IMR-90 (cell line): Measurements from ENCODE around the gene PAFAH1B2. TPM values are rescaled to one million over a fixed set of nuclear protein-coding genes. Genes with fewer than 3 reads are reported as not detected.

Experiments used
- ATAC-seq: fragments of 200-7000 bp; cut with Tn5 transposase; 2 replicates; pipeline ENCODE4 v1.9.1; 2020; ENCODE audit warnings: low read depth, mild to moderate bottlenecking, moderate library complexity
- BruUV-seq: library from RNA; stranded (reverse); fragments of 400-500 nt; replicated peaks from 2 replicates; lab custom pipeline; 2021; lab: Mats Ljungman, UMichigan
- CTCF ChIA-PET: fragments of 300-600 bp; formaldehyde crosslinking; extraction: SDS; loops from one replicate; lab custom pipeline; 2021; ENCODE audit warnings: antibody characterized with exemption; lab: Yijun Ruan, JAX
- POLR2A ChIA-PET: fragments of 300-600 bp; sonication (Branson Sonifier 250); formaldehyde crosslinking; loops from one replicate; lab custom pipeline; 2022; ENCODE audit warnings: antibody characterized with exemption; ENCODE audit not compliant: unreplicated experiment; lab: Charles Lee
- DNase-seq: peaks from one replicate; pipeline ENCODE4 v3.0.0; 2013
- H2AFZ ChIP-seq: replicated peaks from 2 replicates; pipeline ENCODE3; 2013; ENCODE audit warnings: low read length, mild to moderate bottlenecking; ENCODE audit not compliant: poor library complexity
- H2AK5ac ChIP-seq: 2 replicates; pipeline ENCODE4 v1.6.1; 2013; ENCODE audit warnings: low read depth, low read length, inconsistent platforms
- H2AK9ac ChIP-seq: replicated peaks from 2 replicates; pipeline ENCODE3; 2013; ENCODE audit warnings: mild to moderate bottlenecking, low read depth, low read length, moderate library complexity; ENCODE audit not compliant: poor library complexity
- H2BK120ac ChIP-seq: 2 replicates; pipeline ENCODE4 v1.6.1; 2013; ENCODE audit warnings: low read depth, low read length, inconsistent platforms
- H2BK15ac ChIP-seq: 3 replicates; pipeline ENCODE4 v1.6.1; 2013; ENCODE audit warnings: low read depth, low read length, inconsistent platforms
- H2BK20ac ChIP-seq: 2 replicates; pipeline ENCODE4 v1.6.1; 2013; ENCODE audit warnings: low read depth, mild to moderate bottlenecking, inconsistent platforms, low read length, moderate library complexity
- H2BK5ac ChIP-seq: 2 replicates; pipeline ENCODE4 v1.6.1; 2013; ENCODE audit warnings: mild to moderate bottlenecking, low read depth, low read length, inconsistent platforms; ENCODE audit not compliant: poor library complexity, severe bottlenecking
- H3K14ac ChIP-seq: replicated peaks from 2 replicates; pipeline ENCODE4 v1.6.1; 2013; ENCODE audit warnings: low read depth, low read length, inconsistent platforms
- H3K18ac ChIP-seq: 2 replicates; pipeline ENCODE4 v1.6.1; 2013; ENCODE audit warnings: low read depth, low read length, control low read depth
- H3K23ac ChIP-seq: 2 replicates; pipeline ENCODE4 v1.6.1; 2013; ENCODE audit warnings: low read depth, low read length, inconsistent platforms
- H3K27ac ChIP-seq: 2 replicates; pipeline ENCODE4 v1.5.1; 2013; ENCODE audit warnings: mild to moderate bottlenecking, control low read depth, low read length; ENCODE audit not compliant: insufficient read depth
- H3K27me3 ChIP-seq: 2 replicates; pipeline ENCODE4 v1.6.1; 2013; ENCODE audit warnings: low read length; ENCODE audit not compliant: control insufficient read depth, insufficient read depth
- H3K36me3 ChIP-seq: 2 replicates; pipeline ENCODE4 v1.6.1; 2013; ENCODE audit warnings: low read length, mixed read lengths; ENCODE audit not compliant: control insufficient read depth, insufficient read depth
- H3K4ac ChIP-seq: 2 replicates; pipeline ENCODE4 v1.6.1; 2013; ENCODE audit warnings: low read depth, low read length, inconsistent platforms
- H3K4me1 ChIP-seq: 2 replicates; pipeline ENCODE4 v1.6.1; 2013; ENCODE audit warnings: low read length, mixed read lengths; ENCODE audit not compliant: control insufficient read depth, insufficient read depth
- H3K4me2 ChIP-seq: 2 replicates; pipeline ENCODE4 v1.6.1; 2013; ENCODE audit warnings: low read depth, mild to moderate bottlenecking, control low read depth, low read length, moderate library complexity
- H3K4me3 ChIP-seq: 2 replicates; pipeline ENCODE4 v1.5.1; 2013; ENCODE audit warnings: low read depth, mild to moderate bottlenecking, control low read depth, low read length, moderate library complexity; ENCODE audit not compliant: insufficient read depth
- H3K56ac ChIP-seq: 2 replicates; pipeline ENCODE4 v1.6.1; 2013; ENCODE audit warnings: low read length, inconsistent platforms; ENCODE audit not compliant: insufficient read depth; ENCODE audit errors: extremely low read depth
- H3K79me1 ChIP-seq, 2 experiments: 2 replicates each; pipeline ENCODE4 v1.6.1; 2013; ENCODE audit warnings: low read length in 2 of 2, inconsistent platforms in 1 of 2, low read depth in 1 of 2
- H3K9ac ChIP-seq: 2 replicates; pipeline ENCODE4 v1.6.1; 2013; ENCODE audit warnings: low read depth, low read length, control low read depth
- H3K9me1 ChIP-seq: 2 replicates; pipeline ENCODE4 v1.6.1; 2013; ENCODE audit warnings: low read length, inconsistent platforms; ENCODE audit not compliant: insufficient read depth
- H3K9me3 ChIP-seq: 2 replicates; pipeline ENCODE4 v1.6.1; 2013; ENCODE audit warnings: low read length; ENCODE audit not compliant: control insufficient read depth, insufficient read depth
- H4K20me1 ChIP-seq: 2 replicates; pipeline ENCODE4 v1.6.1; 2013; ENCODE audit warnings: low read length, inconsistent platforms; ENCODE audit not compliant: insufficient read depth
- H4K5ac ChIP-seq: 2 replicates; pipeline ENCODE4 v1.6.1; 2013; ENCODE audit warnings: mild to moderate bottlenecking, low read depth, low read length, control low read depth
- H4K8ac ChIP-seq, 2 experiments: 2 replicates each; pipeline ENCODE4 v1.6.1; 2013; ENCODE audit warnings: low read depth in 2 of 2, low read length in 2 of 2, control low read depth in 1 of 2, inconsistent platforms in 1 of 2
- H4K91ac ChIP-seq: 2 replicates; pipeline ENCODE4 v1.6.1; 2013; ENCODE audit warnings: low read depth, low read length, inconsistent platforms; ENCODE audit not compliant: insufficient read depth
- BHLHE40 ChIP-seq: fragments of 150-350 bp; IDR thresholded peaks from 2 replicates; pipeline ENCODE4 v1.6.1; 2016; ENCODE audit warnings: mild to moderate bottlenecking, low read depth, low read length
- CEBPB ChIP-seq: IDR thresholded peaks from 2 replicates; pipeline ENCODE4 v1.6.1; 2012; ENCODE audit warnings: low read depth, low read length, improper control_type of control experiment
- CHD1 ChIP-seq: IDR thresholded peaks from 2 replicates; pipeline ENCODE4 v1.6.1; 2012; ENCODE audit warnings: low read depth, low read length, improper control_type of control experiment
- CTCF ChIP-seq: conservative IDR thresholded peaks from 2 replicates; pipeline ENCODE4 v1.5.1; 2012; ENCODE audit warnings: mild to moderate bottlenecking, low read depth, low read length, improper control_type of control experiment
- ELK1 ChIP-seq: fragments of 150-350 bp; IDR thresholded peaks from 2 replicates; pipeline ENCODE4 v1.6.1; 2016; ENCODE audit warnings: low read depth, mild to moderate bottlenecking, low read length, moderate library complexity, borderline replicate concordance
- FOS ChIP-seq: fragments of 150-350 bp; IDR thresholded peaks from 2 replicates; pipeline ENCODE4 v1.6.1; 2016; ENCODE audit warnings: low read depth, low read length
- MAFK ChIP-seq: IDR thresholded peaks from 2 replicates; pipeline ENCODE4 v1.6.1; 2012; ENCODE audit warnings: low read depth, low read length, improper control_type of control experiment
- MAZ ChIP-seq: IDR thresholded peaks from 2 replicates; pipeline ENCODE4 v1.6.1; 2012; ENCODE audit warnings: low read depth, mild to moderate bottlenecking, low read length, improper control_type of control experiment, moderate library complexity, borderline replicate concordance
- MXI1 ChIP-seq: IDR thresholded peaks from 2 replicates; pipeline ENCODE4 v1.6.1; 2012; ENCODE audit warnings: low read depth, mild to moderate bottlenecking, low read length, moderate library complexity, borderline replicate concordance
- NFE2L2 ChIP-seq: fragments of 150-350 bp; IDR thresholded peaks from 2 replicates; pipeline ENCODE4 v1.6.1; 2016; ENCODE audit warnings: low read depth, mild to moderate bottlenecking, low read length
- POLR2A ChIP-seq: IDR thresholded peaks from 2 replicates; pipeline ENCODE4 v1.6.1; 2012; ENCODE audit warnings: mild to moderate bottlenecking, low read depth, low read length
- RAD21 ChIP-seq: IDR thresholded peaks from 2 replicates; pipeline ENCODE4 v1.6.1; 2012; ENCODE audit warnings: low read length, improper control_type of control experiment
- RCOR1 ChIP-seq: IDR thresholded peaks from 2 replicates; pipeline ENCODE4 v1.6.1; 2012; ENCODE audit warnings: mild to moderate bottlenecking, low read length, improper control_type of control experiment; ENCODE audit not compliant: insufficient replicate concordance
- RFX5 ChIP-seq: IDR thresholded peaks from 2 replicates; pipeline ENCODE4 v1.8.0; 2012; ENCODE audit warnings: low read depth, mild to moderate bottlenecking, low read length, moderate library complexity
- SMC3 ChIP-seq: fragments of 150-350 bp; IDR thresholded peaks from 2 replicates; pipeline ENCODE4 v1.6.1; 2016; ENCODE audit warnings: low read depth, mild to moderate bottlenecking, antibody characterized with exemption, low read length, moderate library complexity
- USF2 ChIP-seq: fragments of 150-350 bp; IDR thresholded peaks from 2 replicates; pipeline ENCODE4 v1.6.1; 2017; ENCODE audit warnings: mild to moderate bottlenecking, antibody characterized with exemption, low read length, low read depth
- WGBS, 2 experiments: methylation state at CpG; one replicate each; pipeline versions ENCODE4 v1.1.5 to v1.1.7; 2013; ENCODE audit warnings: missing lambda C conversion rate in 2 of 2; ENCODE audit not compliant: insufficient read length in 1 of 2; ENCODE audit errors: extremely low coverage in 2 of 2; 5-methylcytosine and 5-hydroxymethylcytosine counted together
- dilution Hi-C: fragments of 300-500 bp; cut with HindIII; formaldehyde crosslinking; loops from one replicate; pipeline ENCODE4 v1.14.3; 2018; ENCODE audit warnings: low sequenced_read_pairs; ENCODE audit not compliant: unreplicated experiment
- in situ Hi-C: fragments of 300-500 bp; cut with MboI; formaldehyde crosslinking; loops from 3 replicates; pipeline ENCODE4 v1.14.3; 2019; ENCODE audit warnings: low sequenced_read_pairs, inconsistent platforms, mixed read lengths
- intact Hi-C: fragments of 100-400 bp; cut with micrococcal nuclease; formaldehyde crosslinking; loops from 2 replicates; pipeline ENCODE4 v1.10.0; 2022
- polyA plus RNA-seq, 3 experiments: library from polyadenylated mRNA; depleted of rRNA; stranded (reverse); fragments of >200 nt; gene quantifications; 2 replicates each; pipeline ENCODE4 v1.2.3, GENCODE V29; 2012; ENCODE audit warnings: low replicate concordance in 1 of 3
- total RNA-seq: library from RNA; depleted of rRNA; stranded (reverse); fragments of >200 nt; gene quantifications from 2 replicates; pipeline ENCODE4 v1.2.3, GENCODE V29; 2012

The PAFAH1B2 gene
- total and polyA plus RNA-seq, 2 of the 4 experiments (the other 2 are of a cell fraction), result 29.8 to 280 TPM

- Histone ChIP-seq H3K4me2 (no peak overlapping the region), H3K9ac (no peak overlapping the region), H4K5ac (no peak overlapping the region), H3K4me3 (no peak overlapping the region), H3K4me1 (no peaks in the 10 kb centered on the region), H3K36me3 (peaks cover 30% of the 10 kb centered on the region), H3K4ac (no peak overlapping the region), H3K9me1 (peaks cover 9% of the 10 kb centered on the region; the same call in 1 of the 2 replicates), H3K23ac (no peak overlapping the region), H2BK5ac (no peak overlapping the region), H3K56ac (no peak overlapping the region), H4K20me1 (peaks cover 92% of the 10 kb centered on the region), H3K9me3 (no peaks in the 10 kb centered on the region), H4K8ac (no peak overlapping the region), H2AK9ac (no peak overlapping the region), H3K18ac (no peak overlapping the region), H2BK20ac (no peak overlapping the region), H3K14ac (no peak overlapping the region), H4K91ac (no peak overlapping the region), H3K27ac (no peak overlapping the region), H3K27me3 (no peaks in the 10 kb centered on the region), H2AK5ac (no peak overlapping the region), H2BK15ac (no peak overlapping the region), H2AFZ (no peak overlapping the region), H3K79me1 (peaks cover 2 to 33% of the 10 kb centered on the region in 2 experiments), H2BK120ac (no peak overlapping the region)
- DNase-seq (no peak), ATAC-seq (peak; percentile 27; the same call in 1 of the 2 replicates)
- WGBS, 2 experiments, result no CpG with 5 or more reads among the region's 2 CpGs
- CTCF ChIA-PET, result no interaction called here
- in situ Hi-C loops (no loop called here), dilution Hi-C loops (no loop called here), intact Hi-C loops (no loop called here)
- BruUV-seq, result no TSS peak
- POLR2A ChIA-PET, result no interaction called here
- no peak for TF ChIP-seq CHD1
- no peak for TF ChIP-seq NFE2L2
- TF ChIP-seq CEBPB, result no peak
- no peak for TF ChIP-seq BHLHE40
- TF ChIP-seq USF2, result no peak
- no peak for TF ChIP-seq ELK1
- TF ChIP-seq RAD21, result no peak
- no peak for TF ChIP-seq RCOR1
- no peak for TF ChIP-seq MAFK
- TF ChIP-seq POLR2A, result no peak
- no peak for TF ChIP-seq SMC3
- no peak for TF ChIP-seq RFX5
- TF ChIP-seq MXI1, result no peak
- no peak for TF ChIP-seq FOS
- no peak for TF ChIP-seq MAZ
- TF ChIP-seq CTCF, result no peak
These were observed 8.0 kb downstream of the PAFAH1B2 start for GRCh38 chr11:117152066-117152465.
